HEK293T (cell line): Measurements from ENCODE around the gene MRPL10.

ENCODE experiments used
- FOXK2 ChIP-seq: fragments of 450-650 bp; IDR thresholded peaks from 2 replicates; pipeline ENCODE4 v1.6.1; 2016; ENCODE audit warnings: mild to moderate bottlenecking
- SUZ12 ChIP-seq: fragments of 450-650 bp; IDR thresholded peaks from 2 replicates; pipeline ENCODE4 v1.6.1; 2016; ENCODE audit warnings: mild to moderate bottlenecking

DNA sequence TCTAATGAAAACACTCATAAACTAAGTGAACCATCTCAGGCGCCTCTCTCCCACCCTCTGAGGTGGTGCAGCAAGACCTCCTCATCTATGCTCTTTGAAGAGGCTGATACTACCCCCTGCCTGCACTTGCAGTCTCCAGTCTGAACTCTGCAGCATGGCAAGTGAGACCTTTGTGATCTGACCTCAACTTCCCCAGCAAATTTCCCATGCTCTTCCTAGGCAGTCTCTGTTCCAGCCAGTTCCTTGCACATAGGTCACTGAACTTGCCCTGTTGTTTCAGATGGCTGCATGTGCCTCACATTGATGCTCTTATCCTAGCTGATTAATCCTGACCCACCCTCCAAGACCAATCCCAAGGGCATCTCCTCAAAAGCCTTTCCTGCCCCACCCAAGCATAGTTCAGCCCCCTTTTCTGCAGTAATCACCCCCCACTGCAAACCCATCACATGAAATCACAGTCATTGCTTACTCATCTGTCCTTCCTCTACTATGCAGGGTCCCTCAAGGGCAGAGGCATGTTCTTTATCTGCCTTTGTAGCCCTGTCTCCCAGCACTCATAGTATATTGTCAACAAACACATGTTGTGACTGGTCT, 56.3 kb downstream of the MRPL10 start:
- TF ChIP-seq FOXK2, result no peak
- TF ChIP-seq SUZ12, result no peak
